Measurements from ENCODE around the gene PNPO.
"Not testable (repeated sequence)": the region's sequence is repeated elsewhere in the genome, so short reads cannot be mapped to it uniquely, and the experiment has no call there.

The PNPO gene

DNA sequence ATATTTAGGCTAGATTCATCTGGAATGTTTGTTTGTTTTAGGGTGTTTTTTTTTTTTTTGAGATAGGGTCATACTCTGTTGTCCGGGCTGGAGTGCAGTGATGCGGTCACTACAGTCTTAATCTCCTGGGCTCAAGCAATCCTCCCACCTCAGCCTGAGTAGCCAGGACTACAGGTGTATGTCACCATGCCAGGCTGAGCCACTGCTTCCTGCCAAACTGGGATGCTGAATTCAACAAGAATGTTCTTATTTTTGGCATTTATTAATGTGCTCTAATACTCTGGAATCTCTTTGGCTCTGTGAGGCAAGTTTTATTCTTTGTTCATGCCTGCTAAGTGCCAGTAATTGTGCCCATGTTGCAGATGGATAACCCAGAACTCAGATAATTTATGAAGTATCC is 23.8 kb upstream of the PNPO start:
- H3K4me3 ChIP-seq (ENCODE audit: control insufficient read depth, low read depth, low read length): no peak overlapping the region
- DNase-seq (ENCODE audit: low read depth): no peak
- TF ChIP-seq, protein P1, sequence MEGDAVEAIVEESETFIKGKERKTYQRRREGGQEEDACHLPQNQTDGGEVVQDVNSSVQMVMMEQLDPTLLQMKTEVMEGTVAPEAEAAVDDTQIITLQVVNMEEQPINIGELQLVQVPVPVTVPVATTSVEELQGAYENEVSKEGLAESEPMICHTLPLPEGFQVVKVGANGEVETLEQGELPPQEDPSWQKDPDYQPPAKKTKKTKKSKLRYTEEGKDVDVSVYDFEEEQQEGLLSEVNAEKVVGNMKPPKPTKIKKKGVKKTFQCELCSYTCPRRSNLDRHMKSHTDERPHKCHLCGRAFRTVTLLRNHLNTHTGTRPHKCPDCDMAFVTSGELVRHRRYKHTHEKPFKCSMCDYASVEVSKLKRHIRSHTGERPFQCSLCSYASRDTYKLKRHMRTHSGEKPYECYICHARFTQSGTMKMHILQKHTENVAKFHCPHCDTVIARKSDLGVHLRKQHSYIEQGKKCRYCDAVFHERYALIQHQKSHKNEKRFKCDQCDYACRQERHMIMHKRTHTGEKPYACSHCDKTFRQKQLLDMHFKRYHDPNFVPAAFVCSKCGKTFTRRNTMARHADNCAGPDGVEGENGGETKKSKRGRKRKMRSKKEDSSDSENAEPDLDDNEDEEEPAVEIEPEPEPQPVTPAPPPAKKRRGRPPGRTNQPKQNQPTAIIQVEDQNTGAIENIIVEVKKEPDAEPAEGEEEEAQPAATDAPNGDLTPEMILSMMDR (IDR thresholded peaks at IDR 0.05; ENCODE audit: control insufficient read depth, insufficient read depth, low read depth, low read length, missing control alignments): no peak

DNA sequence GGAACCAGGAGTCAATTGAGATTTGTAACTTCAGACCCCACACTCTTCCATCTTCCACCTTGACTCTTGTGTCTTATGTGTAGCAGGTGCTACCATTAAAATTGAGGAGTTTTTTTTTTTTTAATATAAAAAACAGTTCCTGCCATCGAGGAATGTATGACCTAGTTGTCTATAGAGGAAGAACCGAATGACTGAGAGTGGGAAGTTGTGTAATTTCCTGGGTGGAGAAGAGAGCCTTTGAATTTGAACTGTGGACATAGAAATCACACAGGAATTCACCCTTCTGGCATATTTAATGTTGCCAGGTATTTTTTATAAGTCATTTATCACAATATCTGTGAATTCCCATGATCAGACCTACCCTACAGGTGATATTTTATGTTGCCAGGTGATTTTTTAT is 23.4 kb upstream of the PNPO start:
- DNase-seq (ENCODE audit: low read depth): no peak

DNA sequence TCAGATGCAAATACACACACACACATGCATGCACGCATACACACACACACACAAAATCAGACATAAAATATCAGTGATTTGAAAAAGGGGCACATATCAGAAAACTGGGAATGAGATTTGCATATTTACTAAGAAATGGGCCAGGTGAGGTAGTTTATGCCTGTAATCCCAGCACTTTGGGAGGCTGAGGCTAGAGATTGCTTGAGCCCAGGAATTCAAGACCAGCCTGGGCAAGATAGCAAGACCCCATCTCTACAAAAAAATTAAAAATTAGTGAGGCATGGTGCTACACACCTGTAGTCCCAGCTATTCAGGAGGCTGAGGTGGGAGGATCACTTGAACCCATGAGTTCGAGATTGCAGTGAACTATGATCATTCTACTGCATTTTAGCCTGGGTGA is 22.4 kb upstream of the PNPO start:
- TF ChIP-seq, protein P1 (IDR thresholded peaks at IDR 0.05; ENCODE audit: control insufficient read depth, insufficient read depth, low read depth, low read length, missing control alignments): no peak
- DNase-seq (ENCODE audit: low read depth): no peak
- no peak overlapping the region for H3K4me3 ChIP-seq (ENCODE audit: control insufficient read depth, low read depth, low read length)

More for the DNA sequence above, 23.4 kb upstream of the PNPO start:
- H3K4me3 ChIP-seq (ENCODE audit: control insufficient read depth, low read depth, low read length): no peak overlapping the region
- TF ChIP-seq, protein P1 (IDR thresholded peaks at IDR 0.05; ENCODE audit: control insufficient read depth, insufficient read depth, low read depth, low read length, missing control alignments): no peak

- DNase-seq (ENCODE audit: low read depth); H3K4me3 ChIP-seq (ENCODE audit: control insufficient read depth, low read depth, low read length): not testable (repeated sequence)
Measured at GRCh38 chr17:47919889-47920288, 21.5 kb upstream of the PNPO start.

DNA sequence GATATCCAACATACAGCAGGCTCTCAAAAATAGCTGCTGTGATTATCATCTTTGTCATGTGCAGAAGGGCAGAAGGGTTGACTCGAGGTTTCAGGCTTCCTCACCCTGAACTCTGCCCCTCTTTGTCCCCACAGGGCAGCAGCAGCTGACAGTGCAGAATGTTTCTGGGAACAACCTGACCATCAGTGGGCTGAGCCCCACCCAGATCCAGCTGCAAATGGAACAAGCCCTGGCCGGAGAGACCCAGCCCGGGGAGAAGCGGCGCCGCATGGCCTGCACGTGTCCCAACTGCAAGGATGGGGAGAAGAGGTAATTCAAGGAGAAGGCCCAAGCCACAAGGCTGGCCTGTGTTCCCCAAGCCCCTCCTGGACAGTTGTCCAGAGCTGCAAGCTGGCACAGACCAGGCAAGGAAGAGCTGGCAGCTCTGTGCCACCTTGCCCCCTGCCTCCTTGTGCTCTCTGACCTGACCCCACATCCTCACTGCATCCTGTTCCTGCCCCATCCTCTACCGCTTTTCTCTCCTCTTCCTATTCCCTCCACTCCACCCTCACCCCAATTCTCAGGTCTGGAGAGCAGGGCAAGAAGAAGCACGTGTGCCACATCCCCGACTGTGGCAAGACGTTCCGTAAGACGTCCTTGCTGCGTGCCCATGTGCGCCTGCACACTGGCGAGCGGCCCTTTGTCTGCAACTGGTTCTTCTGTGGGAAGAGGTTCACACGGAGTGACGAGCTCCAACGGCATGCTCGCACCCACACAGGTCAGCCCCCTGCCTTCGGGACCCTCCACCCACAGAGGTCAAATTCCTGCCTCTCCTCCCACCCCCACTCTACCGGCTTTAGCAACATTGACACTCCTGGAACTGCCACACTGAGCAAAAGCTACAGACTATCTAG is 16.3 kb upstream of the PNPO start:
- DNase-seq (ENCODE audit: low read depth): no peak
- H3K4me3 ChIP-seq (ENCODE audit: control insufficient read depth, low read depth, low read length): no peak overlapping the region
- TF ChIP-seq, protein P1 (IDR thresholded peaks at IDR 0.05; ENCODE audit: control insufficient read depth, insufficient read depth, low read depth, low read length, missing control alignments): no peak

DNA sequence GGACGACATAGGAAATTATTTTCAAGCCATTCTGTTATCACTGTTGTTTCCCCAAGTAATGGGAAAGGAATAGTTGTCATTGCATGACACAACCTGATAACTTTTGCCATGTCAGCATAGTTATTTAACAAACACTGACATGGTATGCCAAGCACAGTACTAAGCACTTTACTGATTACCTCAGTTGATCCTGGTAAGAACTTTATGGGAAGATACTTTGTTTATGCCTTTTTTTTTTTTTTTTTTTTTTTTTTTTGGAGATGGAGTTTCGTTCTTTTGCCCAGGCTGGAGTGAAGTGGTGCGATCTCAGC is 15.7 kb upstream of the PNPO start:
- DNase-seq (ENCODE audit: low read depth): no peak
- TF ChIP-seq, protein P1 (IDR thresholded peaks at IDR 0.05; ENCODE audit: control insufficient read depth, insufficient read depth, low read depth, low read length, missing control alignments): no peak
- H3K4me3 ChIP-seq (ENCODE audit: control insufficient read depth, low read depth, low read length): no peak overlapping the region

GRCh38 chr17:47927821-47928400 is 13.5 kb upstream of the PNPO start:
- no peak for DNase-seq (ENCODE audit: low read depth)
- TF ChIP-seq, protein P1 (IDR thresholded peaks at IDR 0.05; ENCODE audit: control insufficient read depth, insufficient read depth, low read depth, low read length, missing control alignments): no peak
- no peak overlapping the region for H3K4me3 ChIP-seq (ENCODE audit: control insufficient read depth, low read depth, low read length)

Data from AG09309 (cell line).